ENCODE results near the gene NFATC4. TPM values are rescaled to one million over a fixed set of nuclear protein-coding genes. Genes with fewer than 3 reads are reported as not detected.

NFATC4 gene
- total RNA-seq, 1 experiment from 2014 or later: 60.7 TPM

GRCh38 chr14:24332268-24332993, 35.6 kb upstream of the NFATC4 start (continued):
- TF ChIP-seq ATF6 (CRISPR knock-in tag; IDR thresholded peaks at IDR 0.05) (0 out of 2 replicates have a peak, but pooled peaks have one; percentile 78), MYBL2 (CRISPR knock-in tag; IDR thresholded peaks at IDR 0.05) (peak; percentile 97), JAZF1 (CRISPR knock-in tag; IDR thresholded peaks at IDR 0.05) (no peak), ZNF232 (CRISPR knock-in tag; IDR thresholded peaks at IDR 0.05) (peak; percentile 46; the same call in 1 of the 2 replicates), HMGA2 (CRISPR knock-in tag; IDR thresholded peaks at IDR 0.05) (no peak), ATF2 (CRISPR knock-in tag; IDR thresholded peaks at IDR 0.05; ENCODE audit: borderline replicate concordance, low read depth) (peak; percentile 91), GTF2I (CRISPR knock-in tag; conservative IDR thresholded peaks at IDR 0.05) (no peak), ZNF121 (CRISPR knock-in tag; IDR thresholded peaks at IDR 0.05) (no peak), SP1 (CRISPR knock-in tag; conservative IDR thresholded peaks at IDR 0.05) (peak; percentile 78), USF2 (CRISPR knock-in tag; IDR thresholded peaks at IDR 0.05) (0 out of 2 replicates have a peak, but pooled peaks have one; percentile 29), SMAD4 (CRISPR knock-in tag; IDR thresholded peaks at IDR 0.05) (peak; percentile 95), CBFB (CRISPR knock-in tag; IDR thresholded peaks at IDR 0.05; ENCODE audit: low read depth) (peak; percentile 86; the same call in 1 of the 2 replicates), OVOL2 (CRISPR knock-in tag; IDR thresholded peaks at IDR 0.05; ENCODE audit: borderline replicate concordance) (no peak), ZNF671 (CRISPR knock-in tag; IDR thresholded peaks at IDR 0.05) (no peak), ESRRA (CRISPR knock-in tag; IDR thresholded peaks at IDR 0.05; ENCODE audit: borderline replicate concordance) (peak; percentile 96; the same call in 1 of the 2 replicates), ZNF512 (CRISPR knock-in tag; IDR thresholded peaks at IDR 0.05; ENCODE audit: borderline replicate concordance) (0 out of 2 replicates have a peak, but pooled peaks have one; percentile 27), EMX1 (CRISPR knock-in tag; IDR thresholded peaks at IDR 0.05) (no peak), TEAD4 (CRISPR knock-in tag; IDR thresholded peaks at IDR 0.05) (peak; percentile 94), NR3C1 (CRISPR knock-in tag; conservative IDR thresholded peaks at IDR 0.05; ENCODE audit: low read depth) (no peak), KAT7 (CRISPR knock-in tag; IDR thresholded peaks at IDR 0.05; ENCODE audit: borderline replicate concordance) (no peak; the same call in 1 of the 2 replicates), ATF3 (CRISPR knock-in tag; conservative IDR thresholded peaks at IDR 0.05) (peak; percentile 93), ETV6 (CRISPR knock-in tag; IDR thresholded peaks at IDR 0.05) (peak; percentile 95), ZNF138 (CRISPR knock-in tag; conservative IDR thresholded peaks at IDR 0.05) (peak; percentile 89; the same call in 1 of the 2 replicates), FOXP4 (CRISPR knock-in tag; IDR thresholded peaks at IDR 0.05) (peak; percentile 96), TCF7 (CRISPR knock-in tag; IDR thresholded peaks at IDR 0.05; ENCODE audit: low read depth) (peak; percentile 95), ATF1 (CRISPR knock-in tag; IDR thresholded peaks at IDR 0.05) (peak; percentile 94), NR1H2 (CRISPR knock-in tag; IDR thresholded peaks at IDR 0.05) (peak; percentile 94), CDX4 (CRISPR knock-in tag; IDR thresholded peaks at IDR 0.05; ENCODE audit: borderline replicate concordance) (no peak), RORB (CRISPR knock-in tag; IDR thresholded peaks at IDR 0.05) (no peak)
